Measurements from ENCODE around the gene XIRP1.

DNA sequence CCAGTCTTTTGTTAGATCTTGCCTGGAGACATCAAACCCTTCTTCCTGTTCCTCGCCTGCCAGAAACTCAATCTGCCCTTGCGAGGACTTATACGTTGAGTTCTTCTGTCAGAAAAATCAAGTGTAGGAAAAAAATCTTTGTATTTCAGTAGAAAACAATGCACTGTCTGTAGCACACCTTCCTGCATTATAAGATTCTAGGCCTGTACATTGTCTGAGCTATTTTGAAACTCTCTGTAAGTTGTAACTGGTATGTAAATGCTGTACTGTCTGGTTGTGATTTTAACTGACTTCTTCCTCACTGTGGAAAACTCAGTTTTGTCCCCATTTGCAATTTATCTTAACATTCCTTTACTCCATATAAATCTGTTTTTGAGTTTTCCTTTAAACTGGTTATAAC is 17.7 kb upstream of the XIRP1 start:
- TF ChIP-seq, protein P1, sequence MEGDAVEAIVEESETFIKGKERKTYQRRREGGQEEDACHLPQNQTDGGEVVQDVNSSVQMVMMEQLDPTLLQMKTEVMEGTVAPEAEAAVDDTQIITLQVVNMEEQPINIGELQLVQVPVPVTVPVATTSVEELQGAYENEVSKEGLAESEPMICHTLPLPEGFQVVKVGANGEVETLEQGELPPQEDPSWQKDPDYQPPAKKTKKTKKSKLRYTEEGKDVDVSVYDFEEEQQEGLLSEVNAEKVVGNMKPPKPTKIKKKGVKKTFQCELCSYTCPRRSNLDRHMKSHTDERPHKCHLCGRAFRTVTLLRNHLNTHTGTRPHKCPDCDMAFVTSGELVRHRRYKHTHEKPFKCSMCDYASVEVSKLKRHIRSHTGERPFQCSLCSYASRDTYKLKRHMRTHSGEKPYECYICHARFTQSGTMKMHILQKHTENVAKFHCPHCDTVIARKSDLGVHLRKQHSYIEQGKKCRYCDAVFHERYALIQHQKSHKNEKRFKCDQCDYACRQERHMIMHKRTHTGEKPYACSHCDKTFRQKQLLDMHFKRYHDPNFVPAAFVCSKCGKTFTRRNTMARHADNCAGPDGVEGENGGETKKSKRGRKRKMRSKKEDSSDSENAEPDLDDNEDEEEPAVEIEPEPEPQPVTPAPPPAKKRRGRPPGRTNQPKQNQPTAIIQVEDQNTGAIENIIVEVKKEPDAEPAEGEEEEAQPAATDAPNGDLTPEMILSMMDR (IDR thresholded peaks at IDR 0.05), result no peak
- TF ChIP-seq POLR2A (IDR thresholded peaks at IDR 0.05), result no peak
